Hepatic stellate cell (primary cell): ENCODE measurements around the gene KLHL29.

Experiments used
- DNase-seq: peaks from one replicate; pipeline ENCODE4 v3.0.0; 2011; ENCODE audit warnings: low spot score

KLHL29 gene

GRCh38 chr2:23683001-23683400 is 298.0 kb downstream of the KLHL29 start:
- DNase-seq: no peak

GRCh38 chr2:23684395-23685176 is 299.6 kb downstream of the KLHL29 start:
- no peak for DNase-seq

GRCh38 chr2:23685181-23685580 is 300.2 kb downstream of the KLHL29 start:
- DNase-seq: no peak

GRCh38 chr2:23685706-23686105 is 300.7 kb downstream of the KLHL29 start:
- DNase-seq: no peak

GRCh38 chr2:23686405-23687029 is 301.5 kb downstream of the KLHL29 start:
- DNase-seq: no peak

GRCh38 chr2:23687214-23687613 is 302.2 kb downstream of the KLHL29 start:
- no peak for DNase-seq

- no peak for DNase-seq
These were observed 302.7 kb downstream of the KLHL29 start for GRCh38 chr2:23687713-23688112.

GRCh38 chr2:23688486-23689130 is 303.6 kb downstream of the KLHL29 start:
- DNase-seq: no peak

GRCh38 chr2:23689131-23689700 is 304.2 kb downstream of the KLHL29 start:
- no peak for DNase-seq

GRCh38 chr2:23689891-23690290 is 304.9 kb downstream of the KLHL29 start:
- DNase-seq: no peak

- no peak for DNase-seq
These were observed 305.6 kb downstream of the KLHL29 start for GRCh38 chr2:23690421-23691105.

GRCh38 chr2:23691106-23691470 is 306.1 kb downstream of the KLHL29 start:
- no peak for DNase-seq

GRCh38 chr2:23691565-23691964 is 306.6 kb downstream of the KLHL29 start:
- no peak for DNase-seq

GRCh38 chr2:23692263-23692662 is 307.3 kb downstream of the KLHL29 start:
- DNase-seq: no peak

- DNase-seq: no peak
These were observed 308.0 kb downstream of the KLHL29 start for GRCh38 chr2:23692851-23693605.

GRCh38 chr2:23693606-23693951 is 308.6 kb downstream of the KLHL29 start:
- DNase-seq: no peak

- no peak for DNase-seq
These were observed 309.4 kb downstream of the KLHL29 start for GRCh38 chr2:23694058-23695045.

- no peak for DNase-seq
These were observed 310.4 kb downstream of the KLHL29 start for GRCh38 chr2:23695214-23695889.

GRCh38 chr2:23695890-23696751 is 311.1 kb downstream of the KLHL29 start:
- DNase-seq: no peak
